Caco-2 (cell line): Measurements from ENCODE around the gene RGSL1. TPM values are rescaled to one million over a fixed set of nuclear protein-coding genes. Genes with fewer than 3 reads are reported as not detected.

Source experiments
- BruUV-seq: library from RNA; stranded (reverse); fragments of 400-500 nt; replicated peaks from 2 replicates; lab custom pipeline; 2021; lab: Mats Ljungman, UMichigan
- CTCF ChIA-PET: fragments of 300-600 bp; sonication (Branson Sonifier 250); formaldehyde crosslinking; loops from one replicate; lab custom pipeline; 2022; ENCODE audit warnings: antibody characterized with exemption; lab: Charles Lee
- POLR2A ChIA-PET: fragments of 300-600 bp; sonication (Branson Sonifier 250); formaldehyde crosslinking; loops from one replicate; lab custom pipeline; 2022; ENCODE audit warnings: antibody characterized with exemption; lab: Charles Lee
- DNase-seq, 2 experiments: peaks; one replicate each; pipeline versions ENCODE4 v3.0.0 to v3.0.0-alpha.2; 2020 to 2022
- H3K27me3 ChIP-seq: replicated peaks from 2 replicates; pipeline ENCODE4 v1.6.0; 2011; ENCODE audit warnings: low read length; ENCODE audit not compliant: control insufficient read depth, insufficient read depth
- H3K36me3 ChIP-seq: 2 replicates; pipeline ENCODE4 v1.5.1; 2011; ENCODE audit warnings: low read length; ENCODE audit not compliant: control insufficient read depth, insufficient read depth
- H3K4me1 ChIP-seq: fragments of 250-450 bp; sonication (Bioruptor Pico); 2 replicates; pipeline ENCODE4 v1.5.1; 2020; ENCODE audit warnings: mild to moderate bottlenecking
- H3K4me3 ChIP-seq: 2 replicates; pipeline ENCODE4 v1.5.1; 2011; ENCODE audit warnings: low read depth, mild to moderate bottlenecking, control low read depth, low read length
- H3K9me3 ChIP-seq: fragments of 250-450 bp; sonication (Bioruptor Pico); 2 replicates; pipeline ENCODE4 v1.5.1; 2020; ENCODE audit warnings: mild to moderate bottlenecking, moderate library complexity
- H3K27ac Mint-ChIP-seq: one replicate; pipeline ENCODE4 v1.8.0; 2022; ENCODE audit warnings: mixed read lengths; ENCODE audit not compliant: unreplicated experiment
- H3K27me3 Mint-ChIP-seq: one replicate; pipeline ENCODE4 v1.8.0; 2022; ENCODE audit warnings: mixed read lengths; ENCODE audit not compliant: insufficient read depth, unreplicated experiment
- H3K36me3 Mint-ChIP-seq: one replicate; pipeline ENCODE4 v1.8.0; 2022; ENCODE audit warnings: mild to moderate bottlenecking, mixed read lengths; ENCODE audit not compliant: insufficient read depth, unreplicated experiment
- H3K4me1 Mint-ChIP-seq: one replicate; pipeline ENCODE4 v1.8.0; 2022; ENCODE audit warnings: low read depth, mixed read lengths; ENCODE audit not compliant: unreplicated experiment
- H3K4me3 Mint-ChIP-seq: one replicate; pipeline ENCODE4 v1.8.0; 2022; ENCODE audit warnings: mild to moderate bottlenecking, moderate library complexity, mixed read lengths; ENCODE audit not compliant: unreplicated experiment
- H3K9me3 Mint-ChIP-seq: one replicate; pipeline ENCODE4 v1.8.0; 2022; ENCODE audit warnings: mixed read lengths; ENCODE audit not compliant: unreplicated experiment
- CTCF ChIP-seq, 2 experiments: fragments of 200-600 bp in 1 of 2; IDR thresholded peaks; 1 replicate in 1 of 2; 2 replicates in 1 of 2; pipeline versions ENCODE4 v1.5.1 to v1.8.0; 2011 to 2022; ENCODE audit warnings: antibody characterized with exemption in 1 of 2, control low read depth in 1 of 2, inconsistent platforms in 1 of 2, low read depth in 1 of 2, low read length in 1 of 2, mild to moderate bottlenecking in 1 of 2, moderate library complexity in 1 of 2; ENCODE audit not compliant: insufficient read depth in 1 of 2, severe bottlenecking in 1 of 2, unreplicated experiment in 1 of 2
- intact Hi-C: fragments of 100-400 bp; cut with micrococcal nuclease; formaldehyde crosslinking; loops from one replicate; pipeline ENCODE4 v1.10.0; 2022; ENCODE audit not compliant: unreplicated experiment
- total RNA-seq: library from RNA; stranded (reverse); gene quantifications from 2 replicates; pipeline ENCODE4 v1.2.3, GENCODE V29; 2022

RGSL1 gene
- total RNA-seq, 1 experiment from 2014 or later, result not detected

- Mint-ChIP-seq H3K36me3 (no peaks in the 10 kb centered on the region), H3K27me3 (no peaks in the 10 kb centered on the region), H3K9me3 (peaks cover 13% of the 10 kb centered on the region), H3K4me3 (no peak overlapping the region), H3K4me1 (peaks cover 11% of the 10 kb centered on the region), H3K27ac (no peak overlapping the region)
- H3K4me3 ChIP-seq, result no peak overlapping the region
- intact Hi-C loops, result no loop called here
- ChIA-PET POLR2A (no interaction called here), CTCF (no interaction called here)
- no peak for DNase-seq
- H3K9me3 ChIP-seq, result no peaks in the 10 kb centered on the region
- BruUV-seq, result no TSS peak
- no peaks in the 10 kb centered on the region for H3K36me3 ChIP-seq
- peaks cover 5% of the 10 kb centered on the region; the same call in 1 of the 2 replicates for H3K4me1 ChIP-seq
- H3K27me3 ChIP-seq, result no peaks in the 10 kb centered on the region
- TF ChIP-seq CTCF (IDR thresholded peaks at IDR 0.05; ENCODE audit: insufficient read depth in 1 of 2, low read depth in 1 of 2, low read length in 1 of 2, severe bottlenecking in 1 of 2, unreplicated experiment in 1 of 2), result no peak
Measured at GRCh38 chr1:182426442-182427430, 23.2 kb upstream of the RGSL1 start.

DNA sequence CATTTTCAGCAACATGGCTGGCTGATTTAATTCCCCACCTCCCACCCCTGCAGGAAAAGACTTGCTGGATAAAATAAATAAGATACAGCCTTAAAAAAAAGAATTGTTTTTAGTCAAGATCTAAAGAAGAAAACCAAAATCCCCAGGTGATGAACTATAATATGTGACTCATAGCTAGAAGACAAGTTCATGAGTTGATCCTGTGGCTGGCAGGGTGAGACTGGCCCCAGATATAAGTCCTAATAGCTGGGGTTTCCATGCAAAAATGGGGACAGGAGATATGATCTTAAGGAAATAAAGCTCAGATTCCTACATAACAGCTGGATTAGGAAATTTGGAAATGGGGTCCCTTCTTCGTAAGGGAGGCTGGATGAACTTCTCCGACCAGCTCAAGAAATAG lies 21.9 kb upstream of the RGSL1 start:
- Histone ChIP-seq H3K9me3 (no peaks in the 10 kb centered on the region), H3K27me3 (no peaks in the 10 kb centered on the region), H3K4me1 (peaks cover 5% of the 10 kb centered on the region; the same call in 1 of the 2 replicates), H3K4me3 (no peak overlapping the region), H3K36me3 (no peaks in the 10 kb centered on the region)
- no peaks in the 10 kb centered on the region for H3K27me3 Mint-ChIP-seq
- no peak for DNase-seq
- CTCF ChIA-PET, result no interaction called here
- no peak overlapping the region for H3K4me3 Mint-ChIP-seq
- POLR2A ChIA-PET, result no interaction called here
- H3K36me3 Mint-ChIP-seq, result no peaks in the 10 kb centered on the region
- no peak overlapping the region for H3K27ac Mint-ChIP-seq
- peaks cover 13% of the 10 kb centered on the region for H3K9me3 Mint-ChIP-seq
- TF ChIP-seq CTCF (IDR thresholded peaks at IDR 0.05; ENCODE audit: insufficient read depth in 1 of 2, low read depth in 1 of 2, low read length in 1 of 2, severe bottlenecking in 1 of 2, unreplicated experiment in 1 of 2), result no peak
- no TSS peak for BruUV-seq
- intact Hi-C loops, result no loop called here
- peaks cover 11% of the 10 kb centered on the region for H3K4me1 Mint-ChIP-seq

- BruUV-seq, result no TSS peak
- DNase-seq, result no peak
- CTCF ChIA-PET, result no interaction called here
Measured at GRCh38 chr1:182430263-182431068, 19.5 kb upstream of the RGSL1 start.

More at GRCh38 chr1:182430263-182431068, 19.5 kb upstream of the RGSL1 start:
- Histone ChIP-seq H3K36me3 (no peaks in the 10 kb centered on the region), H3K27me3 (no peaks in the 10 kb centered on the region), H3K4me3 (no peak overlapping the region), H3K4me1 (peaks cover 9% of the 10 kb centered on the region), H3K9me3 (no peaks in the 10 kb centered on the region)
- Mint-ChIP-seq H3K27ac (no peak overlapping the region), H3K4me3 (no peak overlapping the region), H3K4me1 (peaks cover 11% of the 10 kb centered on the region), H3K9me3 (peaks cover 13% of the 10 kb centered on the region), H3K27me3 (no peaks in the 10 kb centered on the region), H3K36me3 (no peaks in the 10 kb centered on the region)
- no peak for TF ChIP-seq CTCF (IDR thresholded peaks at IDR 0.05; ENCODE audit: insufficient read depth in 1 of 2, low read depth in 1 of 2, low read length in 1 of 2, severe bottlenecking in 1 of 2, unreplicated experiment in 1 of 2)
- POLR2A ChIA-PET, result no interaction called here
- intact Hi-C loops, result no loop called here
